IPS-18a (cell line): ENCODE data around the gene PLLP.

Experiments used
- H3K27ac ChIP-seq: one replicate; pipeline ENCODE4 v1.5.1; 2013; ENCODE audit warnings: low read length
- H3K27me3 ChIP-seq: one replicate; pipeline ENCODE4 v1.6.1; 2013; ENCODE audit warnings: mild to moderate bottlenecking, low read length; ENCODE audit not compliant: control insufficient read depth, insufficient read depth
- H3K36me3 ChIP-seq: one replicate; pipeline ENCODE4 v1.6.1; 2013; ENCODE audit warnings: low read depth, low read length; ENCODE audit not compliant: control insufficient read depth
- H3K4me1 ChIP-seq: one replicate; pipeline ENCODE4 v1.6.1; 2013; ENCODE audit warnings: low read depth, low read length; ENCODE audit not compliant: control insufficient read depth
- H3K4me3 ChIP-seq: one replicate; pipeline ENCODE4 v1.5.1; 2013; ENCODE audit warnings: low read length
- H3K9ac ChIP-seq: one replicate; pipeline ENCODE4 v1.6.1; 2013; ENCODE audit warnings: mild to moderate bottlenecking, low read length, moderate library complexity
- H3K9me3 ChIP-seq: one replicate; pipeline ENCODE4 v1.6.1; 2013; ENCODE audit warnings: low read depth, low read length; ENCODE audit not compliant: control insufficient read depth

Gene PLLP

DNA sequence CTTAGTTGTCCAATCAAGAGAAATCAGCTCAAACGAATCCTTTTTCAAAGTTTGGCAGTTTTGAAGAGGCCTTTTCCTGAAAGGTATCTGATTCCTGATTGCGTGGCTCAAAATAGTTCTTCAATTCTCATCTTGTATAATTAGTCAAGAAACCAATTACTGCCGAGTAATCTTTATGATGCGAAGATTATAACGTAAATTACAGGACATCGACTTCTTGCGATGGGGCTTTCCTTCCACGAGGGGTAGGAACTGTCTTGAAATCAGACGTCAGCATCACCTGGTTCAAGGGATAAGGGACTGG is 40.1 kb downstream of the PLLP start:
- H3K27ac ChIP-seq = peak overlapping the region; percentile 19
- H3K4me3 ChIP-seq = peak overlapping the region; percentile 68
- no peaks in the 10 kb centered on the region for H3K9me3 ChIP-seq
- H3K4me1 ChIP-seq = peaks cover 3% of the 10 kb centered on the region
- H3K27me3 ChIP-seq = no peaks in the 10 kb centered on the region
- H3K9ac ChIP-seq = peak overlapping the region; percentile 51
- H3K36me3 ChIP-seq = peaks cover 2% of the 10 kb centered on the region

DNA sequence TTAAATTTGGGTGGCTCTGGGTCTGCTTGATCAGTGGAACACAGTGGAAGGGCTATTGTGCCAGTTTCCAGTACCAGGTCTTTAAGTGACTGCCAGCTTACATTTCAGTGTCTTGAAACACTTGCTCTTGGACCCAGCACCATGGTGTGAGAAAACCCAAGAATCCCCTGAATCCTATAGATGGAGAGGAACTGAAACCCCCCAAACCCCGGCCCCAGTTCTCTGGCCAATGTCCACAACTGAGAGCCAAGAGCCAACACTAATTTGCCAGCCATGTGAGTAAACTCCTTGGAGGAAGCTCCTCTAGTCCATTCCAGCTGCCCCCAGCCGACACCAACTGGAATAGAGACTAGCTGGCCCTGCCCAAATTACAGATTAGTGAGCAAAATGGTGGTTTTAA is 41.8 kb downstream of the PLLP start:
- Histone ChIP-seq H3K9me3 (no peaks in the 10 kb centered on the region), H3K36me3 (peaks cover 17% of the 10 kb centered on the region), H3K9ac (no peak overlapping the region), H3K4me3 (no peak overlapping the region), H3K4me1 (peaks cover 3% of the 10 kb centered on the region), H3K27me3 (no peaks in the 10 kb centered on the region), H3K27ac (no peak overlapping the region)

DNA sequence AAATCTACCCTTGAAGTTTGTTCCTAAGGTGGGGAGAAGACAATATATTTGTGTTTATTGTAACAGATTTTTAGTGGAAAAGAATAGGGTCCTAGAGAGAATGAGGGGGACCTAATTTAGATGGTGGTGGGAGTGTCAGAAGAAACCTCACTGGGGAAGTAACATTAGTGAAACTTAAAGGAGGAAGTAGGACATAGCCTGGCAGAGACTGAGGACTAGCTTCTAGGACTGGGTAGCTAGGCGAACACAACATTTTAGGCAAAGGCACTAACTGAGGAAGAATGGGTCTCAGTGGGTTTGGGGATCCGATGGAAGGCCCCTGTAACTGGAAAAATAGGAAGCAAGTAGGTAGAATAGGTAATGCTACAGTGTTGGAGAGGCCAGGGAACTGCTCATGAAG is 43.6 kb downstream of the PLLP start:
- H3K27me3 ChIP-seq = no peaks in the 10 kb centered on the region
- peaks cover 3% of the 10 kb centered on the region for H3K4me1 ChIP-seq
- no peak overlapping the region for H3K9ac ChIP-seq
- no peaks in the 10 kb centered on the region for H3K9me3 ChIP-seq
- H3K4me3 ChIP-seq = no peak overlapping the region
- H3K27ac ChIP-seq = no peak overlapping the region
- peaks cover 24% of the 10 kb centered on the region for H3K36me3 ChIP-seq

- H3K27ac ChIP-seq = no peak overlapping the region
- H3K36me3 ChIP-seq = peaks cover 41% of the 10 kb centered on the region
- H3K9me3 ChIP-seq = no peaks in the 10 kb centered on the region
These were observed 45.4 kb downstream of the PLLP start for GRCh38 chr16:57239107-57239506.

GRCh38 chr16:57238682-57239081 is 45.8 kb downstream of the PLLP start:
- H3K36me3 ChIP-seq = peaks cover 45% of the 10 kb centered on the region

More at GRCh38 chr16:57239107-57239506, 45.4 kb downstream of the PLLP start:
- Histone ChIP-seq H3K9ac (no peak overlapping the region), H3K4me1 (no peaks in the 10 kb centered on the region), H3K4me3 (no peak overlapping the region), H3K27me3 (no peaks in the 10 kb centered on the region)

DNA sequence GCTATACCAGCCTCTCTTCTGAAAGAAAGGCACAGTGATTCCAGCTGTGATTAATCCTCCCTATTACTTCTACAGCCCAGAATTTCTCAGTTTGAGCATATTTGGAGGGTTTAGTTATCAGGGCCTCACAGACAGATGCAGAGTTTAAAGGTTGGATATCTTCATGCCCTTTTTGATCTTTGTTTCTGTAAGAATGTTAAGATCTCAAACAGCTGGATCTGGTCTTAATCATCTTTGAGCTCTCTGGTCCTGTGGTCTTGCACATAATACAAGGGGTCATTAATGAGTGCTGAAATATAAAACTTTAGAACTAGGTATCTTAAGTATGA is 48.5 kb downstream of the PLLP start:
- peaks cover 70% of the 10 kb centered on the region for H3K36me3 ChIP-seq
- no peaks in the 10 kb centered on the region for H3K4me1 ChIP-seq
- H3K9me3 ChIP-seq = no peaks in the 10 kb centered on the region
- no peak overlapping the region for H3K4me3 ChIP-seq
- no peak overlapping the region for H3K9ac ChIP-seq
- no peak overlapping the region for H3K27ac ChIP-seq
- no peaks in the 10 kb centered on the region for H3K27me3 ChIP-seq

More at GRCh38 chr16:57238682-57239081, 45.8 kb downstream of the PLLP start:
- H3K27me3 ChIP-seq = no peaks in the 10 kb centered on the region
- no peaks in the 10 kb centered on the region for H3K4me1 ChIP-seq
- no peak overlapping the region for H3K9ac ChIP-seq
- H3K27ac ChIP-seq = no peak overlapping the region
- no peak overlapping the region for H3K4me3 ChIP-seq
- no peaks in the 10 kb centered on the region for H3K9me3 ChIP-seq

DNA sequence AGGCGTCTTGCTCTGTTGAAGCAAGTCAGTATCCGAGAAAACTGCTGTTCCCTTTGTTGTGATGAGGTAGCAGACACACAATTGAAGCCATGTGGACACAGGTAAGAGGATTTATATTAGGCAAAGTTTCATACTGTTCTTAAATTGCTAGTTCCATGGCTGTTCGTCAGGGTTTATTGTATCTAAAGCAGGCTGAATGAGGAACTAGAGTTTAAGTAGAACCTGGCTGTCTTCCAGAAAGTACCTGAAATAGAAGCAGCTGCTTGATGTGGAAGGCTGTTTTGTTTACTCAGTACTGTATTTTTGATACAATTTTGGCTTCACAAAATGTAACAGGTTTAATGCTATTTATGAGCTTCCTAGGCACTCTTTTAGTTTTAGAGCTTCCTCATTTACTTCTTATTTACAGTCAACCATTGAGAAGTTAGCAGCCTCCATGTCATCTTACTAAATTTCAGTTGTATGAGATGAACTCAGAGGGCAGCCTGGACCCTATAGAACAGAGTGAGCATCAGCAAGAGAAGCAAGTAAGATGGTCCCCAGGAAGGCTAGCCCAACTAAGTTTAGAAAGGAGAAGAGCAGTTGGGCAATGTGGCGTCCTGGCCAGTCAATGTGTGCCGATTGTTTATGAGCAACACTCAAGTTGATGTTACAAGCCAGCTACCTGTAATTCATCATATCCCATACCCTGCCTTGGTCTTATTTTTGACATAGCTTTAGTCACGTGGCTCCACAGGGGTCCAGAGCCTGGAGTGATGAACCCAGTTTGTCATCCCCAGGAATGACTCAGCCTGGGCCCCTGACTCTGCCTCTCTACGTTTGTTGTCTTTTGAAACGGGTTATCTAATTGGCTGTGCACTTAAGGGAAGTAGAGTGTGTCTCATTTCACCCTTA is 49.1 kb downstream of the PLLP start:
- Histone ChIP-seq H3K4me3 (no peak overlapping the region), H3K36me3 (peaks cover 76% of the 10 kb centered on the region), H3K27me3 (no peaks in the 10 kb centered on the region), H3K9ac (no peak overlapping the region), H3K4me1 (no peaks in the 10 kb centered on the region), H3K27ac (no peak overlapping the region), H3K9me3 (no peaks in the 10 kb centered on the region)

- Histone ChIP-seq H3K36me3 (peaks cover 80% of the 10 kb centered on the region), H3K4me1 (no peaks in the 10 kb centered on the region), H3K4me3 (no peak overlapping the region), H3K9ac (no peak overlapping the region), H3K9me3 (no peaks in the 10 kb centered on the region), H3K27ac (no peak overlapping the region), H3K27me3 (no peaks in the 10 kb centered on the region)
These were observed 49.8 kb downstream of the PLLP start for GRCh38 chr16:57234707-57235092.

DNA sequence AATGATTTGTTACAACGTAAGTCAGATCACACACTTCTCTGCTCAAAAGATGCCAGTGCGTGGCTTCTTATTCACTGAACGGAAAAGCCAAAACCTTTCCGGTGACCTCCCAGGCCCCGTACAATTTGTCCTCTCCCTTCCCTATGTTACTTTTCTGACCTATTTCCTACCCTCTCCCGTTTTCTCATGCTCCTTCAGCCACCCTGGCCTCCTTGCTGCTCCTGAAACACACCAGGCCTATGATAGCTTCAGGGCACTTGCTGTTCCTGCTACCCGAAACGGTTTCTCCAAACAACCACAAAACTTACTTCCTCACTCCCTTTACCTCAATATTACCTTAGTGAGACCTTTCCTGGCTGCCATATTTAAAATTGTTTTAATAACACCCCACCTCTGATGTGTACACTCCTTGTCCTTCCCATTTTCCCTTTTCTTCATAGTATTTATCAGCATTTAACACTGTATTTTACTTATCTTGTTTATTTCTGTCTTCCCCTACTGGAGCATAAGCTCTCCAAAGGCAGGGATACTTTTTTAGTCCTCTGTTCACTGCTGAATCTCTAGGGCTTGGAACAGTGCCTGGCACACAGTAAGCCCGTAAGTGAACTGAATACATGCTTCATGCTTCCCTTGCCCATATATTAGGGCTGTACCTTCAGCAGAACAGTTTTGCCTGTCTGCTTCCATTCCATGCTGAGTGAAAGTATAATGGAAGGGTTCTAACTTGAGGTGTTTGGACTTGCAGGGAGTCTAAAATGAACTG is 50.3 kb downstream of the PLLP start:
- H3K36me3 ChIP-seq = peaks cover 75% of the 10 kb centered on the region
- H3K27me3 ChIP-seq = no peaks in the 10 kb centered on the region
- H3K4me1 ChIP-seq = no peaks in the 10 kb centered on the region
- no peaks in the 10 kb centered on the region for H3K9me3 ChIP-seq
- H3K4me3 ChIP-seq = no peak overlapping the region
- no peak overlapping the region for H3K9ac ChIP-seq
- no peak overlapping the region for H3K27ac ChIP-seq

- peaks cover 78% of the 10 kb centered on the region for H3K36me3 ChIP-seq
- no peaks in the 10 kb centered on the region for H3K27me3 ChIP-seq
- H3K4me3 ChIP-seq = no peak overlapping the region
- no peaks in the 10 kb centered on the region for H3K4me1 ChIP-seq
- H3K27ac ChIP-seq = no peak overlapping the region
- no peaks in the 10 kb centered on the region for H3K9me3 ChIP-seq
- no peak overlapping the region for H3K9ac ChIP-seq
These were observed 52.6 kb downstream of the PLLP start for GRCh38 chr16:57231821-57232350.

DNA sequence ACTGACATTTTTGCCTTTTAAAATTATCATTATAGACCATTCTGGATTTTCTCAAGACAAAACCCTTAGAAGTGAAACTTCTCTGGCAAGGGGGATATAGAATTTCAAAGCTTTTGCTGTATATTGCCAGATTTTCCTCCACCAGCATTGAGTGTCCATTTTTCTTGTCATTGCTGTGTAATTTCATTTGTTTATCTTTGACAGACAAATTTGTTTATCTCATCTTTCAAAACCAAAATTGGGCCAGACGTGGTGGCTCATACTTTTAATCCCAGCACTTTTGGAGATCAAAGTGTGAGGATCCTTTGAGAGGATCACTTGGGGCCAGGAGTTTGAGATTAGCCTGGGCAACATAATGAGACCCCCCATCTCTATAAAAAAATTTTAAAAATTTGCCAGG is 55.4 kb downstream of the PLLP start:
- Histone ChIP-seq H3K27ac (no peak overlapping the region), H3K27me3 (no peaks in the 10 kb centered on the region), H3K9ac (no peak overlapping the region), H3K4me3 (no peak overlapping the region), H3K9me3 (no peaks in the 10 kb centered on the region), H3K36me3 (peaks cover 65% of the 10 kb centered on the region), H3K4me1 (no peaks in the 10 kb centered on the region)
